ENCODE data around the gene HPDL. TPM values are rescaled to one million over a fixed set of nuclear protein-coding genes. Genes with fewer than 3 reads are reported as not detected.
A peak's percentile ranks its signal among the peaks of the same experiment; 100 is the strongest.

HPDL gene
- total RNA-seq, 1 experiment from 2014 or later = 7.1 TPM

- Histone ChIP-seq H3K9me3 (no peaks in the 10 kb centered on the region), H3K36me3 (no peaks in the 10 kb centered on the region), H3K4me3 (no peak overlapping the region), H3K27me3 (no peaks in the 10 kb centered on the region)
- DNase-seq = no peak
Observed at GRCh38 chr1:45370575-45370974, 43.9 kb downstream of the HPDL start.

GRCh38 chr1:45373573-45373972 is 46.9 kb downstream of the HPDL start:
- Histone ChIP-seq H3K36me3 (no peaks in the 10 kb centered on the region), H3K27me3 (no peaks in the 10 kb centered on the region), H3K9me3 (no peaks in the 10 kb centered on the region), H3K4me3 (no peak overlapping the region)
- no peak for DNase-seq

GRCh38 chr1:45375104-45376090 is 48.7 kb downstream of the HPDL start:
- Histone ChIP-seq H3K36me3 (no peaks in the 10 kb centered on the region), H3K27me3 (no peaks in the 10 kb centered on the region), H3K9me3 (no peaks in the 10 kb centered on the region), H3K4me3 (no peak overlapping the region)
- peak; percentile 35 for DNase-seq

- no peaks in the 10 kb centered on the region for H3K36me3 ChIP-seq
- no peaks in the 10 kb centered on the region for H3K9me3 ChIP-seq
- no peak for DNase-seq
- H3K27me3 ChIP-seq = no peaks in the 10 kb centered on the region
- H3K4me3 ChIP-seq = no peak overlapping the region
Observed at GRCh38 chr1:45378184-45378583, 51.5 kb downstream of the HPDL start.

Other genes with a start within 250 kb of the HPDL start
- gene ZSWIM5, start 120.3 kb upstream of the HPDL start, total RNA-seq (2014; rRNA removed; shearing (Covaris generic); ENCODE audit: low replicate concordance) = 0.12 and 0.56 TPM in 2 replicates
- gene TOE1, start 13.3 kb downstream of the HPDL start, total RNA-seq (2014; rRNA removed; shearing (Covaris generic); ENCODE audit: low replicate concordance) = 6.6 and 21.9 TPM in 2 replicates
- 8.1 and 11.6 TPM in 2 replicates for gene MUTYH, start 13.5 kb downstream of the HPDL start, total RNA-seq (2014; rRNA removed; shearing (Covaris generic); ENCODE audit: low replicate concordance)
- gene TESK2, start 164.3 kb downstream of the HPDL start, total RNA-seq (2014; rRNA removed; shearing (Covaris generic); ENCODE audit: low replicate concordance) = 0.25 TPM in 1 of 2 replicates, not detected in the other
- 0.16 and 0.67 TPM in 2 replicates for gene CCDC163, start 173.2 kb downstream of the HPDL start, total RNA-seq (2014; rRNA removed; shearing (Covaris generic); ENCODE audit: low replicate concordance)
- 1.0 and 1.2 TPM in 2 replicates for gene MMACHC, start 173.4 kb downstream of the HPDL start, total RNA-seq (2014; rRNA removed; shearing (Covaris generic); ENCODE audit: low replicate concordance)
- 1,198 and 1,251 TPM in 2 replicates for gene PRDX1, start 195.0 kb downstream of the HPDL start, total RNA-seq (2014; rRNA removed; shearing (Covaris generic); ENCODE audit: low replicate concordance)
- gene AKR1A1, start 223.9 kb downstream of the HPDL start, total RNA-seq (2014; rRNA removed; shearing (Covaris generic); ENCODE audit: low replicate concordance) = 60.7 and 93.8 TPM in 2 replicates

Measured in MG63 (cell line).